Natural killer cell (primary cell): Measurements from ENCODE around the gene FRA10AC1. TPM values are rescaled to one million over a fixed set of nuclear protein-coding genes. Genes with fewer than 3 reads are reported as not detected.
"Not testable (repeated sequence)": the region's sequence is repeated elsewhere in the genome, so short reads cannot be mapped to it uniquely, and the experiment has no call there.

Experiments
- ATAC-seq, 3 donors: fragments of 150-1000 bp in 2 of 3; fragments of 200-7000 bp in 1 of 3; cut with Tn5 transposase; 1 replicate in 1 of 3; 2 replicates in 2 of 3; pipeline ENCODE4 v1.10.0; 2021; ENCODE audit warnings: mild to moderate bottlenecking in 2 of 3, moderate library complexity in 2 of 3
- DNase-seq, 2 donors: peaks; one replicate each; pipeline versions ENCODE4 v3.0.0 to v3.0.0-alpha.2; 2013 to 2021; ENCODE audit warnings: mixed read lengths in 1 of 2
- H3K27ac ChIP-seq: one replicate; pipeline ENCODE4 v1.5.1; 2013; ENCODE audit warnings: mild to moderate bottlenecking, low read length
- H3K27me3 ChIP-seq: one replicate; pipeline ENCODE4 v1.6.1; 2013; ENCODE audit warnings: low read length; ENCODE audit not compliant: control insufficient read depth, insufficient read depth
- H3K36me3 ChIP-seq: one replicate; pipeline ENCODE4 v1.6.1; 2013; ENCODE audit warnings: low read length; ENCODE audit not compliant: control insufficient read depth, insufficient read depth
- H3K4me1 ChIP-seq: one replicate; pipeline ENCODE4 v1.6.1; 2013; ENCODE audit warnings: low read length; ENCODE audit not compliant: control insufficient read depth, insufficient read depth
- H3K4me3 ChIP-seq: one replicate; pipeline ENCODE4 v1.5.1; 2013; ENCODE audit warnings: low read length
- H3K9me3 ChIP-seq: one replicate; pipeline ENCODE4 v1.6.1; 2013; ENCODE audit warnings: low read length; ENCODE audit not compliant: control insufficient read depth, insufficient read depth
- H3K27ac Mint-ChIP-seq, 2 donors: one replicate each; pipeline ENCODE4 v1.8.0; 2022; ENCODE audit warnings: mild to moderate bottlenecking in 2 of 2, mixed read lengths in 2 of 2, moderate library complexity in 1 of 2
- H3K27me3 Mint-ChIP-seq, 2 donors: one replicate each; pipeline ENCODE4 v1.8.0; 2022; ENCODE audit warnings: low read depth in 2 of 2, mixed read lengths in 2 of 2
- H3K36me3 Mint-ChIP-seq: one replicate; pipeline ENCODE4 v1.8.0; 2022; ENCODE audit warnings: mixed read lengths
- H3K4me1 Mint-ChIP-seq, 2 donors: one replicate each; pipeline ENCODE4 v1.8.0; 2022; ENCODE audit warnings: mixed read lengths in 2 of 2
- H3K4me3 Mint-ChIP-seq: one replicate; pipeline ENCODE4 v1.8.0; 2022; ENCODE audit warnings: mild to moderate bottlenecking, moderate library complexity, mixed read lengths
- H3K9me3 Mint-ChIP-seq, 2 donors: one replicate each; pipeline ENCODE4 v1.8.0; 2022; ENCODE audit warnings: mixed read lengths in 2 of 2
- CTCF ChIP-seq: fragments of 200-600 bp; IDR thresholded peaks from one replicate; pipeline ENCODE4 v1.8.0; 2022; ENCODE audit warnings: antibody characterized with exemption
- WGBS: methylation state at CpG from one replicate; pipeline ENCODE4 v1.1.7; 2013; ENCODE audit warnings: missing lambda C conversion rate; ENCODE audit not compliant: insufficient coverage; 5-methylcytosine and 5-hydroxymethylcytosine counted together
- intact Hi-C: fragments of 100-400 bp; cut with micrococcal nuclease; formaldehyde crosslinking; loops from one replicate; pipeline ENCODE4 v1.14.2; 2022
- total RNA-seq, 4 donors: library from RNA; stranded (reverse); fragments of 120-200 nt in 1 of 4; gene quantifications; one replicate each; pipeline versions ENCODE4 v1.2.3 to v1.2.4, GENCODE V29; 2013 to 2022

Gene FRA10AC1
- total RNA-seq, 3 donors from 2014 or later (not counting 1 experiment from before 2014, with no cell fraction given): 8.3 to 18.7 (median 12.9) TPM

DNA sequence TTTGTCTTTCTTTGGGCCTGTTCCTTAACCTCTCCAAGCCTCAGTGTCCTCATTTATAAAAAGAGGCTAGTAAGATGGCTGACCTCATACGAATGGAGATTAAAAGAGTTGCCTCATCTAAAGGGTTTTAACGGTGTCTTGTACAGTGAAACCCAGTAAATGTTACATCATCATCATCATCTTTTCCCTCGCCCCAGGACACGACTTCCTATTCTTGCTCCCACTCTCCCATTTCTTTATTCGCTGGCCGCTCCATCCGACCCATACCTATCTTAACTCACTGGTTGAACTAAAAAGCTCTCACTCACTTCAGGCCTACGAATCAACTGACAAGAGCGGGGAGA, 554 bp downstream of the FRA10AC1 start:
- intact Hi-C loops: loop anchor here (2.0 to 5.0 kb wide), 2 partner anchors 205 to 661 kb away; partner anchors contain the start of genes CEP55 and NOC3L
- Histone ChIP-seq H3K9me3 (no peaks in the 10 kb centered on the region), H3K4me1 (peaks cover 5% of the 10 kb centered on the region), H3K27ac (peak overlapping the region; percentile 74), H3K27me3 (no peaks in the 10 kb centered on the region), H3K4me3 (peak overlapping the region; percentile 64), H3K36me3 (peaks cover 12% of the 10 kb centered on the region)
- ATAC-seq: peak; percentile 18 to 32 (median 22)
- WGBS: 1% methylated on average over 9 of the region's 9 CpGs
- Mint-ChIP-seq H3K27me3 (peaks cover 3 to 4% of the 10 kb centered on the region in 2 donors), H3K4me1 (peaks cover 11 to 12% of the 10 kb centered on the region in 2 donors), H3K36me3 (no peaks in the 10 kb centered on the region), H3K27ac (no peak overlapping the region), H3K4me3 (no peak overlapping the region), H3K9me3 (no peaks in the 10 kb centered on the region)
- DNase-seq: no peak
- TF ChIP-seq CTCF: no peak

DNA sequence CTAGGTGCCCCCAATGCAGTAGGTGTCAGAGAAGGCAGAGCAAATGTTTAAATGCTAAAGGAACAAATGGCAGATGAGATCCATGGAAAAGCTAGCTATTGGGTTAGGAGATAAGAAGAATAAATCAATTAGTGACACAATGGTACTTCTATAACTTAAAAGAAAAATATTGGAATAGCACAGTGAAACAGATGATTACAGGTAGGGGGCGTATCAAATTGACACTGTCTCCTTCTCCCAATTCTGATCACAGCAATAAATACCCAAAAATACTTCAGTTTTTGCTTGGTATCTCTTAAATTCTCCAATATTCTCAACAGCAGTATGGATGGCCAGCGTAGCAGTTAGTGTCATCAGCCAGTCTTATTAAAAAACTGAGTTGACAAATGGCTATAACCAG, 5.2 kb downstream of the FRA10AC1 start:
- intact Hi-C loops: no loop called here
- no peaks in the 10 kb centered on the region for H3K27me3 ChIP-seq
- H3K9me3 Mint-ChIP-seq: no peaks in the 10 kb centered on the region
- peaks cover 5% of the 10 kb centered on the region for H3K4me1 ChIP-seq
- DNase-seq (no peak), ATAC-seq (no peak)
- H3K36me3 ChIP-seq: peaks cover 30% of the 10 kb centered on the region
- H3K9me3 ChIP-seq: no peaks in the 10 kb centered on the region
- WGBS: 96% methylated on average over 2 of the region's 2 CpGs
- peak overlapping the region in 1 of 2 donors; percentile 25 for H3K27ac Mint-ChIP-seq
- H3K27ac ChIP-seq: no peak overlapping the region
- H3K4me1 Mint-ChIP-seq: peaks cover 5 to 6% of the 10 kb centered on the region in 2 donors
- H3K4me3 Mint-ChIP-seq: no peak overlapping the region
- H3K36me3 Mint-ChIP-seq: no peaks in the 10 kb centered on the region
- H3K4me3 ChIP-seq: no peak overlapping the region
- TF ChIP-seq CTCF: no peak
- H3K27me3 Mint-ChIP-seq: no peaks in the 10 kb centered on the region

- H3K4me1 Mint-ChIP-seq, H3K9me3 ChIP-seq, H3K4me3 ChIP-seq, H3K27me3 ChIP-seq, H3K4me1 ChIP-seq, H3K27ac Mint-ChIP-seq, H3K27me3 Mint-ChIP-seq, H3K4me3 Mint-ChIP-seq, H3K36me3 Mint-ChIP-seq, H3K27ac ChIP-seq, intact Hi-C loops, ATAC-seq, H3K9me3 Mint-ChIP-seq, DNase-seq: not testable (repeated sequence)
- H3K36me3 ChIP-seq: peaks cover 36% of the 10 kb centered on the region
- WGBS: no CpG with 5 or more reads among the region's 2 CpGs
Measured at GRCh38 chr10:93696582-93696981, 5.8 kb downstream of the FRA10AC1 start.

DNA sequence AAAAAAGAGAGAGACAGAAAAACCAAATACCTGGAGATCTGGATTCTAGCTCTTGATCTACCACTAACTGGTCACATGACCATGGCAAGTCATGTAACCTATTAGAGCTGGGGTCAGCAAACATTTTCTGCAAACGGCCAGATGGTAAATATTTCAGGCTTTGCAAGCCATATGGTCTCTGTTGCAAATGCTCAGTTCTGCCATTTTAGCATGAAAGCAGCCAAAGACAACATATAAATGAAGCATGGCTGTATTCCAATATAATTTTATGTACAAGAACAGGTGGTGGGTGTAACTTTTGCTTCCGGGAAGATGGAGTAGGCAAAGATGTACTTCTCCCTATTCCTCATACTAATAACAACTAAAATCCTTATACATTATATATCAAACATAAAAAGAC, 6.7 kb downstream of the FRA10AC1 start:
- Mint-ChIP-seq H3K9me3 (no peaks in the 10 kb centered on the region), H3K4me3 (no peak overlapping the region), H3K27me3 (no peaks in the 10 kb centered on the region), H3K36me3 (no peaks in the 10 kb centered on the region), H3K4me1 (peaks cover 5 to 6% of the 10 kb centered on the region in 2 donors), H3K27ac (no peak overlapping the region)
- H3K27me3 ChIP-seq: no peaks in the 10 kb centered on the region
- H3K9me3 ChIP-seq: no peaks in the 10 kb centered on the region
- peaks cover 42% of the 10 kb centered on the region for H3K36me3 ChIP-seq
- no peak for TF ChIP-seq CTCF
- no peaks in the 10 kb centered on the region for H3K4me1 ChIP-seq
- ATAC-seq: no peak
- no peak overlapping the region for H3K4me3 ChIP-seq
- WGBS: 96% methylated on average over 1 of the region's 2 CpGs
- no peak for DNase-seq
- intact Hi-C loops: no loop called here
- H3K27ac ChIP-seq: no peak overlapping the region
